HG03175 (cell line): ENCODE measurements around the gene PQBP1.

Source experiments
- ATAC-seq: cut with Tn5 transposase; IDR thresholded peaks from one replicate; pipeline ENCODE4 v1.9.1; 2021; ENCODE audit warnings: mild to moderate bottlenecking, moderate library complexity; ENCODE audit not compliant: unreplicated experiment

The PQBP1 gene

GRCh38 chrX:48919947-48920717, 22.4 kb downstream of the PQBP1 start:
- ATAC-seq: no peak

GRCh38 chrX:48920718-48921104, 23.0 kb downstream of the PQBP1 start:
- ATAC-seq: no peak

- no peak for ATAC-seq
Observed at GRCh38 chrX:48923771-48924170, 26.0 kb downstream of the PQBP1 start.

GRCh38 chrX:48924270-48924669, 26.5 kb downstream of the PQBP1 start:
- ATAC-seq: no peak

GRCh38 chrX:48927123-48927522, 29.4 kb downstream of the PQBP1 start:
- no peak for ATAC-seq

- ATAC-seq: no peak
Observed at GRCh38 chrX:48927736-48928382, 30.1 kb downstream of the PQBP1 start.

- no peak for ATAC-seq
Observed at GRCh38 chrX:48933757-48934156, 36.0 kb downstream of the PQBP1 start.

GRCh38 chrX:48934581-48935300, 37.0 kb downstream of the PQBP1 start:
- no peak for ATAC-seq

GRCh38 chrX:48935301-48935670, 37.6 kb downstream of the PQBP1 start:
- no peak for ATAC-seq

GRCh38 chrX:48936429-48937053, 38.8 kb downstream of the PQBP1 start:
- ATAC-seq: no peak

- peak; percentile 70 for ATAC-seq
Observed at GRCh38 chrX:48937054-48937907, 39.6 kb downstream of the PQBP1 start.

- ATAC-seq: peak; percentile 47
Observed at GRCh38 chrX:48938721-48939425, 41.1 kb downstream of the PQBP1 start.

GRCh38 chrX:48939524-48940228, 41.9 kb downstream of the PQBP1 start:
- ATAC-seq: no peak

GRCh38 chrX:48940404-48940955, 42.8 kb downstream of the PQBP1 start:
- ATAC-seq: no peak

GRCh38 chrX:48942895-48943294, 45.2 kb downstream of the PQBP1 start:
- ATAC-seq: no peak

- ATAC-seq: no peak
Observed at GRCh38 chrX:48945517-48946348, 48.0 kb downstream of the PQBP1 start.

- ATAC-seq: no peak
Observed at GRCh38 chrX:48948589-48948988, 50.9 kb downstream of the PQBP1 start.
